22Rv1 (cell line): Measurements from ENCODE around the gene SGO2.

Experiments
- H3K27ac ChIP-seq: fragments of 450-650 bp; 2 replicates; pipeline ENCODE4 v1.5.1; 2017
- CTCF ChIP-seq: fragments of 450-650 bp; IDR thresholded peaks from 2 replicates; pipeline ENCODE4 v1.5.1; 2017; ENCODE audit warnings: mild to moderate bottlenecking
- ZFX ChIP-seq: fragments of 450-650 bp; IDR thresholded peaks from 2 replicates; pipeline ENCODE4 v1.6.1; 2017; ENCODE audit warnings: antibody characterized with exemption, borderline replicate concordance

The SGO2 gene

GRCh38 chr2:200525882-200526651 lies at the start of gene SGO2:
Gene SGO2 (plus strand): TSS chr2:200526207. CDS start chr2:200532976, 6,769 bp downstream.
- peak within 1 kb of the TSS; percentile 79 for H3K27ac ChIP-seq
- TF ChIP-seq ZFX = no peak
- TF ChIP-seq CTCF = 0 out of 2 replicates have a peak, but pooled peaks have one; percentile 8

GRCh38 chr2:200476836-200477235 lies 49.2 kb upstream of the SGO2 start:
- no peak for TF ChIP-seq CTCF
- TF ChIP-seq ZFX = no peak
- H3K27ac ChIP-seq = no peak overlapping the region

- no peak for TF ChIP-seq ZFX
- TF ChIP-seq CTCF = no peak
- H3K27ac ChIP-seq = no peak overlapping the region
Observed at GRCh38 chr2:200477667-200478131, 48.3 kb upstream of the SGO2 start.

- TF ChIP-seq ZFX (no peak), CTCF (no peak)
- no peak overlapping the region for H3K27ac ChIP-seq
Observed at GRCh38 chr2:200479692-200480265, 46.2 kb upstream of the SGO2 start.

- no peak overlapping the region for H3K27ac ChIP-seq
- TF ChIP-seq ZFX = no peak
- no peak for TF ChIP-seq CTCF
Observed at GRCh38 chr2:200482194-200482593, 43.8 kb upstream of the SGO2 start.

- TF ChIP-seq ZFX (no peak), CTCF (peak; percentile 83)
- no peak overlapping the region for H3K27ac ChIP-seq
Observed at GRCh38 chr2:200483729-200484198, 42.2 kb upstream of the SGO2 start.

- no peak overlapping the region for H3K27ac ChIP-seq
- TF ChIP-seq CTCF (no peak), ZFX (no peak)
Observed at GRCh38 chr2:200484934-200485333, 41.1 kb upstream of the SGO2 start.
